Thyroid gland (tissue), 4 donors: ENCODE measurements around the gene MTCH1.
A peak's percentile ranks its signal among the peaks of the same experiment; 100 is the strongest.

ENCODE experiments used
- POLR2A ChIP-seq, 2 donors: fragments of 450-650 bp; IDR thresholded peaks; one replicate each; pipeline ENCODE4 v1.6.1; 2017; ENCODE audit warnings: antibody characterized with exemption in 2 of 2, mild to moderate bottlenecking in 2 of 2, moderate library complexity in 1 of 2
- TF ChIP-seq, protein P1 (sequence below), 6 experiments: fragments of 200-600 bp in 3 of 6; fragments of 450-650 bp in 3 of 6; sonication (generic) in 3 of 6; IDR thresholded peaks; one replicate each; pipeline ENCODE4 v1.5.1; 2016 to 2019; ENCODE audit warnings: antibody characterized with exemption in 6 of 6, mild to moderate bottlenecking in 2 of 6, inconsistent platforms in 1 of 6, moderate library complexity in 1 of 6

DNA sequence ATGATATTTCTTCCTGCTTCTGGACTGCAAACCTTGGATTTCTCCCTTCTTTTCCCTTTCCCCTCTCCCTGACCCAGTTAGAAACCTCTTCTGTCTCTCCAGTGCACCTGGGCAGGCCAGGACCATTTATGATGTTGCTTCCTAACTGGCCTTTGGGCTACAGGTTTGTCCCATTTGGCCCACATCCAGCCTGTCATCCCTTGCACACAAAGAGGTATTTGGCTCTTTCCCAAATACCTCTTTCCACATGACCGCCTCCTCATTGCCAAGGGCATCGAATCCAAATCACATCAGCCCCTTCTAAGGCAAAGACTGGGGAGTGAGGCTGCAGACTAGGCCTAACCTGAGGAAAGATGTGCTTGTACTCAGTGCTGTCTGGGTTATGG is 33.1 kb upstream of the MTCH1 start:
- TF ChIP-seq, protein P1, sequence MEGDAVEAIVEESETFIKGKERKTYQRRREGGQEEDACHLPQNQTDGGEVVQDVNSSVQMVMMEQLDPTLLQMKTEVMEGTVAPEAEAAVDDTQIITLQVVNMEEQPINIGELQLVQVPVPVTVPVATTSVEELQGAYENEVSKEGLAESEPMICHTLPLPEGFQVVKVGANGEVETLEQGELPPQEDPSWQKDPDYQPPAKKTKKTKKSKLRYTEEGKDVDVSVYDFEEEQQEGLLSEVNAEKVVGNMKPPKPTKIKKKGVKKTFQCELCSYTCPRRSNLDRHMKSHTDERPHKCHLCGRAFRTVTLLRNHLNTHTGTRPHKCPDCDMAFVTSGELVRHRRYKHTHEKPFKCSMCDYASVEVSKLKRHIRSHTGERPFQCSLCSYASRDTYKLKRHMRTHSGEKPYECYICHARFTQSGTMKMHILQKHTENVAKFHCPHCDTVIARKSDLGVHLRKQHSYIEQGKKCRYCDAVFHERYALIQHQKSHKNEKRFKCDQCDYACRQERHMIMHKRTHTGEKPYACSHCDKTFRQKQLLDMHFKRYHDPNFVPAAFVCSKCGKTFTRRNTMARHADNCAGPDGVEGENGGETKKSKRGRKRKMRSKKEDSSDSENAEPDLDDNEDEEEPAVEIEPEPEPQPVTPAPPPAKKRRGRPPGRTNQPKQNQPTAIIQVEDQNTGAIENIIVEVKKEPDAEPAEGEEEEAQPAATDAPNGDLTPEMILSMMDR (IDR thresholded peaks at IDR 0.05): no peak
- peak in 1 of 2 donors; percentile 34 for TF ChIP-seq POLR2A (IDR thresholded peaks at IDR 0.05)
